CD4-positive, alpha-beta memory T cell (primary cell): Measurements from ENCODE around the gene ZNF524. TPM values are rescaled to one million over a fixed set of nuclear protein-coding genes. Genes with fewer than 3 reads are reported as not detected.

ENCODE experiments used
- CTCF ChIA-PET: fragments of 350-600 bp; sonication (Branson Sonifier 250); formaldehyde crosslinking; loops from one replicate; lab custom pipeline; 2021; ENCODE audit warnings: inconsistent platforms; ENCODE audit not compliant: partially characterized antibody; lab: Charles Lee
- POLR2A ChIA-PET: fragments of 350-600 bp; sonication (Branson Sonifier 250); formaldehyde crosslinking; loops from one replicate; lab custom pipeline; 2021; ENCODE audit not compliant: partially characterized antibody; lab: Charles Lee
- DNase-seq, 5 donors: peaks; one replicate each; pipeline versions ENCODE4 v3.0.0 to v3.0.0-alpha.2; 2020 to 2022; ENCODE audit warnings: mixed read lengths in 1 of 5
- H3K27ac ChIP-seq: one replicate; pipeline ENCODE4 v1.7.0; 2013; ENCODE audit warnings: low read depth, low read length
- H3K27me3 ChIP-seq: 2 replicates; pipeline ENCODE4 v1.7.0; 2013; ENCODE audit warnings: mild to moderate bottlenecking, low read length, moderate library complexity; ENCODE audit not compliant: insufficient read depth
- H3K36me3 ChIP-seq: 2 replicates; pipeline ENCODE4 v1.7.0; 2013; ENCODE audit warnings: mild to moderate bottlenecking, low read length, moderate library complexity; ENCODE audit not compliant: insufficient read depth
- H3K4me1 ChIP-seq: 2 replicates; pipeline ENCODE4 v1.7.0; 2013; ENCODE audit warnings: mild to moderate bottlenecking, low read length, moderate library complexity; ENCODE audit not compliant: insufficient read depth
- H3K4me3 ChIP-seq, 2 donors: one replicate each; pipeline ENCODE4 v1.7.0; 2013; ENCODE audit warnings: low read length in 2 of 2, mild to moderate bottlenecking in 1 of 2
- H3K9me3 ChIP-seq, 2 donors: one replicate each; pipeline ENCODE4 v1.7.0; 2013; ENCODE audit warnings: low read length in 2 of 2, control low read depth in 1 of 2; ENCODE audit not compliant: control insufficient read depth in 1 of 2
- H3K27ac Mint-ChIP-seq, 7 donors: one replicate each; pipeline ENCODE4 v1.8.0; 2020 to 2021; ENCODE audit warnings: mixed read lengths in 7 of 7, mild to moderate bottlenecking in 6 of 7, inconsistent platforms in 3 of 7, moderate library complexity in 3 of 7
- H3K27me3 Mint-ChIP-seq, 2 donors: one replicate each; pipeline ENCODE4 v1.8.0; 2020 to 2021; ENCODE audit warnings: mixed read lengths in 2 of 2
- H3K36me3 Mint-ChIP-seq, 2 donors: one replicate each; pipeline ENCODE4 v1.8.0; 2020 to 2021; ENCODE audit warnings: mixed read lengths in 2 of 2, inconsistent platforms in 1 of 2, mild to moderate bottlenecking in 1 of 2
- H3K4me1 Mint-ChIP-seq, 4 donors: one replicate each; pipeline ENCODE4 v1.8.0; 2020 to 2021; ENCODE audit warnings: mixed read lengths in 4 of 4, mild to moderate bottlenecking in 1 of 4
- H3K4me3 Mint-ChIP-seq, 8 donors: one replicate each; pipeline ENCODE4 v1.8.0; 2020 to 2021; ENCODE audit warnings: mixed read lengths in 8 of 8, mild to moderate bottlenecking in 7 of 8, moderate library complexity in 6 of 8, inconsistent platforms in 3 of 8
- H3K9me3 Mint-ChIP-seq, 8 donors: one replicate each; pipeline ENCODE4 v1.8.0; 2020 to 2021; ENCODE audit warnings: mixed read lengths in 8 of 8, mild to moderate bottlenecking in 5 of 8, inconsistent platforms in 3 of 8, moderate library complexity in 1 of 8
- intact Hi-C: fragments of 100-400 bp; cut with micrococcal nuclease; formaldehyde crosslinking; loops from one replicate; pipeline ENCODE4 v1.15.1; 2023
- polyA plus RNA-seq, 2 donors: library from polyadenylated mRNA; unstranded; fragments of 300-500 nt; fragmentation: Illumina TruSeq; gene quantifications; one replicate each; pipeline ENCODE4 v1.2.3, GENCODE V29; 2021
- total RNA-seq, 2 experiments: library from RNA; stranded (reverse); gene quantifications; one replicate each; pipeline ENCODE4 v1.2.3, GENCODE V29; 2021

Gene ZNF524
- total and polyA plus RNA-seq, 4 experiments from 2014 or later = 26.2 to 40.1 (median 32.6) TPM

- Mint-ChIP-seq H3K27ac (peak overlapping the region; percentile 83 to 97 (median 94)), H3K4me1 (peaks cover 41 to 73% (median 48%) of the 10 kb centered on the region in 4 donors)
- H3K4me1 ChIP-seq = peaks cover 42% of the 10 kb centered on the region
Measured at GRCh38 chr19:55605207-55605636, 5.1 kb downstream of the ZNF524 start.

GRCh38 chr19:55605637-55606470 lies 5.8 kb downstream of the ZNF524 start, which contains the start of gene ZNF865:
TSS of gene ZNF865 (plus strand) at chr19:55605647. CDS start at chr19:55613619, 7,972 bp downstream.
- H3K27ac Mint-ChIP-seq = peak within 1 kb of the TSS; percentile 94 to 99 (median 97)
- H3K4me1 Mint-ChIP-seq = peaks cover 44 to 77% (median 51%) of the 10 kb centered on the region in 4 donors
- CTCF ChIA-PET = interaction anchor here (0.6 to 3.8 kb wide), 23 partner anchors 10 to 465 kb away, joined by 3 to 94 read pairs (median 5); partner anchors contain the start of genes ZNF628 and ZNF784
- peaks cover 0 to 2% (median 0%) of the 10 kb centered on the region in 8 donors for H3K9me3 Mint-ChIP-seq
- H3K4me3 Mint-ChIP-seq = peak within 1 kb of the TSS; percentile 93 to 99 (median 96)
- H3K27ac ChIP-seq = peak within 1 kb of the TSS; percentile 88
- H3K27me3 ChIP-seq = no peaks in the 10 kb centered on the region
- peak within 1 kb of the TSS; percentile 83 to 98 for H3K4me3 ChIP-seq
- peaks cover 10 to 47% of the 10 kb centered on the region in 2 donors for H3K36me3 Mint-ChIP-seq
- H3K27me3 Mint-ChIP-seq = no peaks in the 10 kb centered on the region
- no peaks in the 10 kb centered on the region for H3K9me3 ChIP-seq
- intact Hi-C loops = loop anchor here (1.0 to 5.0 kb wide), 6 partner anchors 18 to 535 kb away; partner anchors contain the start of genes ZNF444, ZNF580, ZNF581 and ZNF784
- no peaks in the 10 kb centered on the region for H3K36me3 ChIP-seq
- POLR2A ChIA-PET = interaction anchor here (0.7 to 4.7 kb wide), 19 partner anchors 9 to 488 kb away, joined by 3 to 67 read pairs (median 3); partner anchors contain the start of genes ISOC2, KMT5C, PPP1R12C and U2AF2
- peaks cover 39% of the 10 kb centered on the region for H3K4me1 ChIP-seq
- peak; percentile 63 to 80 (median 68) for DNase-seq

More at GRCh38 chr19:55605207-55605636, 5.1 kb downstream of the ZNF524 start:
- Mint-ChIP-seq H3K27me3 (no peaks in the 10 kb centered on the region), H3K9me3 (peaks cover 0 to 2% (median 0%) of the 10 kb centered on the region in 8 donors), H3K4me3 (peak overlapping the region; percentile 79 to 93 (median 84)), H3K36me3 (peaks cover 10 to 42% of the 10 kb centered on the region in 2 donors)
- Histone ChIP-seq H3K27me3 (no peaks in the 10 kb centered on the region), H3K27ac (peak overlapping the region; percentile 88), H3K4me3 (peak overlapping the region; percentile 43 to 83), H3K36me3 (no peaks in the 10 kb centered on the region), H3K9me3 (no peaks in the 10 kb centered on the region)
- POLR2A ChIA-PET = interaction anchor here (1.1 to 4.7 kb wide), 11 partner anchors 20 to 266 kb away, joined by 3 to 67 read pairs (median 10); partner anchors contain the start of genes ISOC2, KMT5C, U2AF2 and ZNF579
- DNase-seq = peak; percentile 95 to 98 (median 97)
- CTCF ChIA-PET = interaction anchor here (0.7 to 3.8 kb wide), 15 partner anchors 10 to 129 kb away, joined by 3 to 94 read pairs (median 9); partner anchors contain the start of genes ZNF628 and ZNF784
- intact Hi-C loops = loop anchor here (1.0 to 5.0 kb wide), 5 partner anchors 18 to 536 kb away; partner anchors contain the start of genes ZNF444, ZNF580, ZNF581 and ZNF784

GRCh38 chr19:55606471-55606787 lies 6.3 kb downstream of the ZNF524 start:
- intact Hi-C loops = loop anchor here (1.0 to 5.0 kb wide), 2 partner anchors 36 to 89 kb away; partner anchors contain the start of genes ZNF580 and ZNF581
- POLR2A ChIA-PET = interaction anchor here (0.7 to 4.7 kb wide), 20 partner anchors 10 to 489 kb away, joined by 3 to 67 read pairs (median 4); partner anchors contain the start of genes ISOC2, KMT5C, PPP1R12C and U2AF2
- peak overlapping the region; percentile 93 to 99 (median 96) for H3K4me3 Mint-ChIP-seq
- no peaks in the 10 kb centered on the region for H3K27me3 ChIP-seq
- no peak for DNase-seq
- peaks cover 40 to 75% (median 49%) of the 10 kb centered on the region in 4 donors for H3K4me1 Mint-ChIP-seq
- no peaks in the 10 kb centered on the region for H3K9me3 ChIP-seq
- peak overlapping the region in 1 of 2 donors; percentile 83 for H3K4me3 ChIP-seq
- peaks cover 0 to 2% (median 0%) of the 10 kb centered on the region in 8 donors for H3K9me3 Mint-ChIP-seq
- H3K27ac ChIP-seq = peak overlapping the region; percentile 88
- peak overlapping the region; percentile 94 to 99 (median 97) for H3K27ac Mint-ChIP-seq
- H3K27me3 Mint-ChIP-seq = no peaks in the 10 kb centered on the region
- H3K36me3 ChIP-seq = peaks cover 1% of the 10 kb centered on the region
- peaks cover 33% of the 10 kb centered on the region for H3K4me1 ChIP-seq
- CTCF ChIA-PET = interaction anchor here (0.6 to 3.8 kb wide), 22 partner anchors 11 to 466 kb away, joined by 3 to 94 read pairs (median 5); partner anchors contain the start of genes ZNF628 and ZNF784
- peaks cover 10 to 50% of the 10 kb centered on the region in 2 donors for H3K36me3 Mint-ChIP-seq

GRCh38 chr19:55606817-55607216 lies 6.7 kb downstream of the ZNF524 start:
- Mint-ChIP-seq H3K27me3 (no peaks in the 10 kb centered on the region), H3K4me3 (peak overlapping the region in 6 of 8 donors; percentile 40 to 99 (median 95)), H3K4me1 (peaks cover 37 to 73% (median 48%) of the 10 kb centered on the region in 4 donors), H3K9me3 (peaks cover 0 to 2% (median 0%) of the 10 kb centered on the region in 8 donors), H3K27ac (peak overlapping the region; percentile 28 to 99 (median 97)), H3K36me3 (peaks cover 10 to 51% of the 10 kb centered on the region in 2 donors)
- POLR2A ChIA-PET = interaction anchor here (0.7 to 4.7 kb wide), 17 partner anchors 10 to 489 kb away, joined by 3 to 67 read pairs (median 5); partner anchors contain the start of genes KMT5C, PPP1R12C, U2AF2 and ZNF579
- no peaks in the 10 kb centered on the region for H3K9me3 ChIP-seq
- no peaks in the 10 kb centered on the region for H3K27me3 ChIP-seq
- intact Hi-C loops = loop anchor here (1.0 to 5.0 kb wide), 2 partner anchors 35 to 90 kb away; partner anchors contain the start of genes ZNF580 and ZNF581
- CTCF ChIA-PET = interaction anchor here (0.6 to 3.8 kb wide), 21 partner anchors 12 to 466 kb away, joined by 3 to 94 read pairs (median 5); partner anchors contain the start of genes ZNF628 and ZNF784
- H3K4me1 ChIP-seq = peaks cover 29% of the 10 kb centered on the region
- H3K4me3 ChIP-seq = no peak overlapping the region
- DNase-seq = peak in 1 of 5 donors; percentile 27
- peak overlapping the region; percentile 88 for H3K27ac ChIP-seq
- peaks cover 5% of the 10 kb centered on the region for H3K36me3 ChIP-seq

GRCh38 chr19:55609326-55609725 lies 9.2 kb downstream of the ZNF524 start:
- Mint-ChIP-seq H3K9me3 (peaks cover 0 to 2% (median 0%) of the 10 kb centered on the region in 8 donors), H3K36me3 (peaks cover 12 to 63% of the 10 kb centered on the region in 2 donors), H3K27ac (peak overlapping the region in 2 of 7 donors; percentile 61 to 84), H3K27me3 (no peaks in the 10 kb centered on the region), H3K4me3 (no peak overlapping the region), H3K4me1 (peaks cover 35 to 72% (median 49%) of the 10 kb centered on the region in 4 donors)
- peaks cover 24% of the 10 kb centered on the region for H3K4me1 ChIP-seq
- peaks cover 5% of the 10 kb centered on the region for H3K36me3 ChIP-seq
- H3K4me3 ChIP-seq = no peak overlapping the region
- ChIA-PET CTCF (interaction anchor here (1.2 kb wide), 2 partner anchors 16 to 22 kb away, joined by 3 to 6 read pairs; partner anchors contain the start of gene ZNF784), POLR2A (interaction anchor here (0.7 kb wide), 1 partner anchor 15 kb away, joined by 3 read pairs; the partner anchor contains the start of gene ZNF784)
- no peak for DNase-seq
- intact Hi-C loops = loop anchor here (5.0 kb wide), 1 partner anchor 33 kb away; the partner anchor contains the start of genes ZNF580 and ZNF581
- H3K27me3 ChIP-seq = no peaks in the 10 kb centered on the region
- H3K27ac ChIP-seq = no peak overlapping the region
- H3K9me3 ChIP-seq = no peaks in the 10 kb centered on the region
